HL-60 (cell line): ENCODE data around the gene DEPDC4.
"Not testable (repeated sequence)": the region's sequence is repeated elsewhere in the genome, so short reads cannot be mapped to it uniquely, and the experiment has no call there.

ENCODE experiments used
- DNase-seq, 2 experiments: peaks; one replicate each; pipeline ENCODE4 v3.0.0-alpha.2; 2010 to 2020; ENCODE audit warnings: low read depth in 1 of 2, low spot score in 1 of 2
- H3K27ac ChIP-seq: fragments of 250-450 bp; sonication (Bioruptor Pico); replicated peaks from 2 replicates; pipeline ENCODE4 v1.5.1; 2020; ENCODE audit warnings: mild to moderate bottlenecking, moderate library complexity
- H3K27me3 ChIP-seq: fragments of 250-450 bp; sonication (Bioruptor Pico); 2 replicates; pipeline ENCODE4 v1.5.1; 2021; ENCODE audit warnings: mild to moderate bottlenecking, moderate library complexity; ENCODE audit not compliant: insufficient read depth, poor library complexity, severe bottlenecking
- H3K4me3 ChIP-seq: replicated peaks from 2 replicates; pipeline ENCODE4 v1.5.1; 2011; ENCODE audit warnings: mild to moderate bottlenecking, control low read depth, low read length; ENCODE audit not compliant: insufficient read depth
- GABPA ChIP-seq: IDR thresholded peaks from 2 replicates; pipeline ENCODE4 v1.6.1; 2012; ENCODE audit warnings: low read depth
- POLR2AphosphoS5 ChIP-seq: IDR thresholded peaks from 2 replicates; pipeline ENCODE4 v1.6.1; 2012; ENCODE audit warnings: low read depth
- REST ChIP-seq: IDR thresholded peaks from 2 replicates; pipeline ENCODE4 v1.6.1; 2012; ENCODE audit warnings: low read depth; ENCODE audit not compliant: insufficient replicate concordance
- SPI1 ChIP-seq: IDR thresholded peaks from 2 replicates; pipeline ENCODE4 v1.6.1; 2012; ENCODE audit warnings: low read depth, mild to moderate bottlenecking, borderline replicate concordance
- TF ChIP-seq, protein P1 (sequence below): IDR thresholded peaks from one replicate; pipeline ENCODE4 v1.5.1; 2011; ENCODE audit warnings: low read length, control low read depth, inconsistent platforms; ENCODE audit not compliant: insufficient read depth

The DEPDC4 gene

DNA sequence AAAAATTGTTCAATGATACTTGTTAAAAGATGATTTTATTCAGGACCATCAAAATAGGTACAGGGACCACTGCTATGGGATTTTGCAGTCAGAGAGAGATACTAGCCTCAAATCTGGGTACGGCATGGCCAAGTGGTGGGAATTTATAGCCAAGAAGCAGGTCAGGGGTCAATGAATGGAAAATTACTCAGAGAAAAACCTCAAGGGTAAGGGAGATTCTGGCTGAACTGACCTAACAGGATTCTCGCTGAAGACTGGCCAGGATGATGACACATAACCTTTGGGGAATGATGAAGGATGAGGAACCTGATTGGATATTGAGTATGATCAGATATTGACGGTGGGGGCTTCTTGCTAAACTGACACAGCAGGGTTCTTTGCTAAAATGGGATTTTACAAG lies 32.7 kb downstream of the DEPDC4 start:
- Histone ChIP-seq H3K27me3 (no peaks in the 10 kb centered on the region), H3K27ac (no peak overlapping the region), H3K4me3 (no peak overlapping the region)
- DNase-seq: no peak
- TF ChIP-seq REST: no peak
- no peak for TF ChIP-seq SPI1
- TF ChIP-seq POLR2AphosphoS5: no peak
- TF ChIP-seq, protein P1, sequence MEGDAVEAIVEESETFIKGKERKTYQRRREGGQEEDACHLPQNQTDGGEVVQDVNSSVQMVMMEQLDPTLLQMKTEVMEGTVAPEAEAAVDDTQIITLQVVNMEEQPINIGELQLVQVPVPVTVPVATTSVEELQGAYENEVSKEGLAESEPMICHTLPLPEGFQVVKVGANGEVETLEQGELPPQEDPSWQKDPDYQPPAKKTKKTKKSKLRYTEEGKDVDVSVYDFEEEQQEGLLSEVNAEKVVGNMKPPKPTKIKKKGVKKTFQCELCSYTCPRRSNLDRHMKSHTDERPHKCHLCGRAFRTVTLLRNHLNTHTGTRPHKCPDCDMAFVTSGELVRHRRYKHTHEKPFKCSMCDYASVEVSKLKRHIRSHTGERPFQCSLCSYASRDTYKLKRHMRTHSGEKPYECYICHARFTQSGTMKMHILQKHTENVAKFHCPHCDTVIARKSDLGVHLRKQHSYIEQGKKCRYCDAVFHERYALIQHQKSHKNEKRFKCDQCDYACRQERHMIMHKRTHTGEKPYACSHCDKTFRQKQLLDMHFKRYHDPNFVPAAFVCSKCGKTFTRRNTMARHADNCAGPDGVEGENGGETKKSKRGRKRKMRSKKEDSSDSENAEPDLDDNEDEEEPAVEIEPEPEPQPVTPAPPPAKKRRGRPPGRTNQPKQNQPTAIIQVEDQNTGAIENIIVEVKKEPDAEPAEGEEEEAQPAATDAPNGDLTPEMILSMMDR: no peak
- no peak for TF ChIP-seq GABPA

GRCh38 chr12:100231873-100232272 lies 35.0 kb downstream of the DEPDC4 start:
- H3K27me3 ChIP-seq, DNase-seq, H3K27ac ChIP-seq, H3K4me3 ChIP-seq: not testable (repeated sequence)

DNA sequence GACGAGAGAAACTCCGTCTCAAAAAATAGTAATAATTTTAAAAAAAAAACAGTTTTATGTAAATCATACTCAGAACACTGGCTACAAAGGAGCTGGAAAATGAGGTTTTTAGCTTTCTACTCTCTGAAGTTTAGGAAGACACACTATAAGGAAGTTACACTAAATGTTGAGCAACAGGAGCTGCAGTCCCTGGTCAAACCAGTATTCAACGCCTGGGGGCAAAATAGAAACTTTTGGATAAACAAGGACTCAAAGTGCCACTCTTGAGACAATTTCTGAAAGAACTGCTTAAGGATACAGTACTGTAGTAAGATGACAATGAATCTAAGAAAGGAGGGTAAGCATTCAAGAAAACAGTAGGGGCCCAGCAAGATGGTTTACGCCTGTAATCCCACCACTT lies 37.0 kb downstream of the DEPDC4 start:
- H3K27me3 ChIP-seq: no peaks in the 10 kb centered on the region
- TF ChIP-seq REST (no peak), GABPA (no peak), POLR2AphosphoS5 (no peak), SPI1 (no peak)
- TF ChIP-seq, protein P1: no peak
- H3K27ac ChIP-seq: peak overlapping the region; percentile 49
- peak; percentile 55 to 62 for DNase-seq
- no peak overlapping the region for H3K4me3 ChIP-seq

- peak in 1 of 2 experiments; percentile 46 for DNase-seq
- TF ChIP-seq SPI1: no peak
- no peak for TF ChIP-seq REST
- no peak for TF ChIP-seq POLR2AphosphoS5
- no peak for TF ChIP-seq GABPA
- TF ChIP-seq, protein P1: no peak
- H3K4me3 ChIP-seq: no peak overlapping the region
- H3K27me3 ChIP-seq: no peaks in the 10 kb centered on the region
- peak overlapping the region; percentile 49 for H3K27ac ChIP-seq
Observed at GRCh38 chr12:100229036-100229635, 37.7 kb downstream of the DEPDC4 start.
